Endothelial cell of umbilical vein (primary cell): ENCODE results near the gene VPS13A. TPM values are rescaled to one million over a fixed set of nuclear protein-coding genes. Genes with fewer than 3 reads are reported as not detected.

Experiments used
- BruUV-seq: library from RNA; stranded (reverse); fragments of 400-500 nt; replicated peaks from 2 replicates; lab custom pipeline; 2021; lab: Mats Ljungman, UMichigan
- CTCF ChIA-PET: fragments of 300-600, 350-600 bp; sonication (Branson Sonifier 250); formaldehyde crosslinking; loops from one replicate; lab custom pipeline; 2021; ENCODE audit warnings: antibody characterized with exemption, inconsistent platforms; lab: Charles Lee
- POLR2A ChIA-PET: fragments of 300-600, 350-600 bp; sonication (Branson Sonifier 250); formaldehyde crosslinking; loops from one replicate; lab custom pipeline; 2021; ENCODE audit warnings: antibody characterized with exemption, inconsistent platforms; lab: Charles Lee
- DNase-seq: peaks from one replicate; pipeline ENCODE4 v3.0.0-alpha.2; 2011; ENCODE audit warnings: low read depth, low spot score
- FAIRE-seq: peaks from 2 replicates; lab custom pipeline; 2011; peaks lifted over from hg19 to GRCh38; lab: Jason Lieb, UNC
- H2AFZ ChIP-seq: 2 replicates; pipeline ENCODE4 v1.6.0; 2012; ENCODE audit warnings: low read depth, low read length, control low read depth, inconsistent platforms
- H3K27ac ChIP-seq: 2 replicates; pipeline ENCODE4 v1.5.1; 2011; ENCODE audit warnings: low read depth, mild to moderate bottlenecking, control low read depth, low read length, moderate library complexity; ENCODE audit not compliant: insufficient read depth
- H3K27me3 ChIP-seq, 2 experiments: 2 replicates each; pipeline versions ENCODE4 v1.6.0 to v1.6.1; 2011; ENCODE audit warnings: low read length in 2 of 2, mixed read lengths in 1 of 2; ENCODE audit not compliant: control insufficient read depth in 2 of 2, insufficient read depth in 2 of 2
- H3K36me3 ChIP-seq, 2 experiments: 2 replicates in 1 of 2; 3 replicates in 1 of 2; pipeline ENCODE4 v1.5.1; 2011; ENCODE audit warnings: low read length in 2 of 2, mild to moderate bottlenecking in 1 of 2, moderate library complexity in 1 of 2; ENCODE audit not compliant: control insufficient read depth in 2 of 2, insufficient read depth in 2 of 2; ENCODE audit errors: extremely low read depth in 1 of 2
- H3K4me1 ChIP-seq: 3 replicates; pipeline ENCODE4 v1.5.1; 2011; ENCODE audit warnings: mild to moderate bottlenecking, low read length; ENCODE audit not compliant: control insufficient read depth, insufficient read depth; ENCODE audit errors: extremely low read depth
- H3K4me2 ChIP-seq: 2 replicates; pipeline ENCODE4 v1.6.1; 2011; ENCODE audit warnings: low read length, control low read depth, mixed read lengths; ENCODE audit not compliant: insufficient read depth
- H3K4me3 ChIP-seq, 3 experiments: fragments of 200-600 bp in 1 of 3; sonication (generic), shearing (Covaris generic) in 1 of 3; replicated peaks in 1 of 3; 2 replicates each; pipeline ENCODE4 v1.5.1; 2011 to 2016; ENCODE audit warnings: control low read depth in 3 of 3, low read length in 3 of 3, mild to moderate bottlenecking in 2 of 3, inconsistent platforms in 1 of 3, low read depth in 1 of 3, moderate library complexity in 1 of 3; ENCODE audit not compliant: insufficient read depth in 1 of 3
- H3K79me2 ChIP-seq: 2 replicates; pipeline ENCODE4 v1.6.0; 2012; ENCODE audit warnings: low read length, inconsistent platforms; ENCODE audit not compliant: control insufficient read depth, insufficient read depth
- H3K9ac ChIP-seq: replicated peaks from 2 replicates; pipeline ENCODE3; 2011; ENCODE audit warnings: low read length, control low read depth; ENCODE audit not compliant: insufficient read depth; ENCODE audit errors: extremely low read depth
- H3K9me1 ChIP-seq: replicated peaks from 3 replicates; pipeline ENCODE4 v1.6.0; 2011; ENCODE audit warnings: mild to moderate bottlenecking, low read length; ENCODE audit not compliant: control insufficient read depth, insufficient read depth; ENCODE audit errors: extremely low read depth
- H3K9me3 ChIP-seq: replicated peaks from 2 replicates; pipeline ENCODE4 v1.5.1; 2012; ENCODE audit warnings: low read length, inconsistent platforms; ENCODE audit not compliant: control insufficient read depth, insufficient read depth
- H4K20me1 ChIP-seq: replicated peaks from 2 replicates; pipeline ENCODE3; 2011; ENCODE audit warnings: mild to moderate bottlenecking, low read length; ENCODE audit not compliant: control insufficient read depth, insufficient read depth; ENCODE audit errors: extremely low read depth
- EZH2 ChIP-seq: IDR thresholded peaks from 2 replicates; pipeline ENCODE4 v1.6.1; 2012; ENCODE audit warnings: borderline replicate concordance, low read depth, mild to moderate bottlenecking, moderate library complexity, low read length, inconsistent platforms; ENCODE audit not compliant: severe bottlenecking
- FOS ChIP-seq: IDR thresholded peaks from 2 replicates; pipeline ENCODE4 v1.6.1; 2011; ENCODE audit warnings: mild to moderate bottlenecking, low read length, moderate library complexity, borderline replicate concordance; ENCODE audit not compliant: insufficient read depth
- JUN ChIP-seq: IDR thresholded peaks from 2 replicates; pipeline ENCODE4 v1.6.1; 2011; ENCODE audit warnings: borderline replicate concordance, low read depth; ENCODE audit not compliant: insufficient read length, insufficient read depth
- POLR2AphosphoS5 ChIP-seq: IDR thresholded peaks from 2 replicates; pipeline ENCODE4 v1.6.1; 2012; ENCODE audit warnings: low read depth, mild to moderate bottlenecking, control low read depth, low read length, moderate library complexity; ENCODE audit not compliant: insufficient read depth
- dilution Hi-C: fragments of 300-500 bp; cut with MboI; formaldehyde crosslinking; loops from one replicate; pipeline ENCODE4 v1.15.0; 2019; ENCODE audit warnings: low sequenced_read_pairs; ENCODE audit not compliant: extremely low pct_ligation_motif_present
- intact Hi-C: fragments of 100-400 bp; cut with micrococcal nuclease; formaldehyde crosslinking; loops from one replicate; pipeline ENCODE4 v1.10.0; 2022
- polyA plus RNA-seq, 4 experiments: library from polyadenylated mRNA; depleted of rRNA in 3 of 4; stranded (reverse) in 3 of 4; unstranded in 1 of 4; fragments of >200 nt; gene quantifications; 2 replicates each; pipeline versions ENCODE4 v1.2.1 to v1.2.3, GENCODE V29; 2011 to 2012; ENCODE audit warnings: missing spikeins in 1 of 4
- total RNA-seq: library from RNA; stranded (reverse); gene quantifications from 2 replicates; pipeline ENCODE4 v1.2.3, GENCODE V29; 2021
- TF ChIP-seq, protein P1 (sequence below), 2 donors: IDR thresholded peaks; 1 replicate in 1 of 2; 2 replicates in 1 of 2; pipeline ENCODE4 v1.5.1; 2011; ENCODE audit warnings: low read length in 2 of 2, mild to moderate bottlenecking in 2 of 2, moderate library complexity in 2 of 2, control low read depth in 1 of 2, inconsistent platforms in 1 of 2, low read depth in 1 of 2; ENCODE audit not compliant: insufficient read depth in 1 of 2; ENCODE audit errors: extremely low read depth in 1 of 2
- TF ChIP-seq, protein P2 (sequence below): IDR thresholded peaks from 2 replicates; pipeline ENCODE4 v1.6.1; 2011; ENCODE audit not compliant: insufficient read depth, insufficient read length

Gene VPS13A
- total and polyA plus RNA-seq, 2 donors (not counting 3 experiments of a cell fraction or from before 2014, with no cell fraction given) = 4.7 to 33.3 TPM

DNA sequence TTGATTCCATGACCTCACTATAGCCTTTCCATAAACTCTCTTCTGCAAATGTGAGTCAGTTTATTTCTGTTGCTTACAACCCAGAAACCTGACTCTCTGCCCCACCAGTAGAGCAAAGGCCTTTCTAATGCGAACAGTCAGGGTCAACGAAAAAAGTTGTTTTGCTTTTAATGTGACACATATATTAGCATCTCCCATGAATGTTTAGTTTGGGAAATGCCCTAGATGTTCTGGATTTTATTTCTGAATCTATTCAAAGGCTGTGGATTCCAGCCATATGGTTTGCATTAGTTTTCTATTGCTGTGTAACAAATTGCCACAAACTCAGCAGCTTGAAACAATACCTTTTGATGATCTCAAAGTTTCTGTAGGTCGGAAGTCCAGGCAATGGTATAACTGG, 277.3 kb downstream of the VPS13A start:
- ChIA-PET POLR2A (no interaction called here), CTCF (interaction anchor here (0.6 to 9.4 kb wide), 11 partner anchors 11 to 915 kb away, joined by 3 to 214 read pairs (median 3); partner anchors contain the start of gene GNA14)
- Histone ChIP-seq H3K79me2 (no peaks in the 10 kb centered on the region), H3K4me1 (no peaks in the 10 kb centered on the region), H3K9me1 (no peaks in the 10 kb centered on the region), H4K20me1 (no peaks in the 10 kb centered on the region), H3K9me3 (no peaks in the 10 kb centered on the region), H3K36me3 (no peaks in the 10 kb centered on the region), H3K27me3 (no peaks in the 10 kb centered on the region), H3K9ac (no peak overlapping the region), H3K4me3 (no peak overlapping the region), H3K27ac (no peak overlapping the region), H3K4me2 (no peak overlapping the region), H2AFZ (no peak overlapping the region)
- TF ChIP-seq, protein P1, sequence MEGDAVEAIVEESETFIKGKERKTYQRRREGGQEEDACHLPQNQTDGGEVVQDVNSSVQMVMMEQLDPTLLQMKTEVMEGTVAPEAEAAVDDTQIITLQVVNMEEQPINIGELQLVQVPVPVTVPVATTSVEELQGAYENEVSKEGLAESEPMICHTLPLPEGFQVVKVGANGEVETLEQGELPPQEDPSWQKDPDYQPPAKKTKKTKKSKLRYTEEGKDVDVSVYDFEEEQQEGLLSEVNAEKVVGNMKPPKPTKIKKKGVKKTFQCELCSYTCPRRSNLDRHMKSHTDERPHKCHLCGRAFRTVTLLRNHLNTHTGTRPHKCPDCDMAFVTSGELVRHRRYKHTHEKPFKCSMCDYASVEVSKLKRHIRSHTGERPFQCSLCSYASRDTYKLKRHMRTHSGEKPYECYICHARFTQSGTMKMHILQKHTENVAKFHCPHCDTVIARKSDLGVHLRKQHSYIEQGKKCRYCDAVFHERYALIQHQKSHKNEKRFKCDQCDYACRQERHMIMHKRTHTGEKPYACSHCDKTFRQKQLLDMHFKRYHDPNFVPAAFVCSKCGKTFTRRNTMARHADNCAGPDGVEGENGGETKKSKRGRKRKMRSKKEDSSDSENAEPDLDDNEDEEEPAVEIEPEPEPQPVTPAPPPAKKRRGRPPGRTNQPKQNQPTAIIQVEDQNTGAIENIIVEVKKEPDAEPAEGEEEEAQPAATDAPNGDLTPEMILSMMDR (IDR thresholded peaks at IDR 0.05; ENCODE audit: extremely low read depth in 1 of 2, insufficient read depth in 1 of 2, low read depth in 1 of 2, low read length in 2 of 2) = no peak
- TF ChIP-seq, protein P2, sequence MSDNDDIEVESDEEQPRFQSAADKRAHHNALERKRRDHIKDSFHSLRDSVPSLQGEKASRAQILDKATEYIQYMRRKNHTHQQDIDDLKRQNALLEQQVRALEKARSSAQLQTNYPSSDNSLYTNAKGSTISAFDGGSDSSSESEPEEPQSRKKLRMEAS = no peak
- TF ChIP-seq FOS (no peak), EZH2 (no peak), JUN (no peak), POLR2AphosphoS5 (no peak)
- no peak for FAIRE-seq
- dilution Hi-C loops (no loop called here), intact Hi-C loops (loop anchor here (5.0 to 10.0 kb wide), 4 partner anchors 130 to 760 kb away; no protein-coding TSS in a partner anchor)
- BruUV-seq = no TSS peak
- no peak for DNase-seq
